Activated naive CD8-positive, alpha-beta T cell treated with anti-CD3 and anti-CD28 coated beads, Interleukin-2, amount 10 ng/mL, durations not matched to agents 7 days and 5 days (primary cell): ENCODE measurements around the gene PITX2. TPM values are rescaled to one million over a fixed set of nuclear protein-coding genes. Genes with fewer than 3 reads are reported as not detected.

Experiments used
- ATAC-seq: fragments of 150-1000 bp; cut with Tn5 transposase; one replicate; pipeline ENCODE4 v1.10.0; 2021; ENCODE audit warnings: low read depth, moderate library complexity
- POLR2A ChIA-PET: fragments of 350-600 bp; sonication (Branson Sonifier 250); formaldehyde crosslinking; loops from one replicate; lab custom pipeline; 2021; ENCODE audit warnings: antibody characterized with exemption; lab: Charles Lee
- DNase-seq: peaks from one replicate; pipeline ENCODE4 v3.0.0; 2021
- H3K27ac Mint-ChIP-seq: one replicate; pipeline ENCODE4 v1.8.0; 2022; ENCODE audit warnings: mild to moderate bottlenecking, mixed read lengths
- H3K27me3 Mint-ChIP-seq: one replicate; pipeline ENCODE4 v1.8.0; 2022; ENCODE audit warnings: mild to moderate bottlenecking, moderate library complexity, mixed read lengths
- H3K36me3 Mint-ChIP-seq: one replicate; pipeline ENCODE4 v1.8.0; 2021; ENCODE audit warnings: mild to moderate bottlenecking, mixed read lengths
- H3K4me1 Mint-ChIP-seq: one replicate; pipeline ENCODE4 v1.8.0; 2021; ENCODE audit warnings: mixed read lengths
- H3K4me3 Mint-ChIP-seq: one replicate; pipeline ENCODE4 v1.8.0; 2022; ENCODE audit warnings: mild to moderate bottlenecking, moderate library complexity, mixed read lengths
- H3K9me3 Mint-ChIP-seq: one replicate; pipeline ENCODE4 v1.8.0; 2021; ENCODE audit warnings: mixed read lengths
- total RNA-seq, 2 experiments: library from RNA; stranded (reverse); gene quantifications; one replicate each; pipeline ENCODE4 v1.2.3, GENCODE V29; 2021

PITX2 gene
- total RNA-seq, 2 experiments from 2014 or later: not detected

GRCh38 chr4:110616238-110617074 is 6.4 kb downstream of the PITX2 start:
- no peak for ATAC-seq
- peaks cover 3% of the 10 kb centered on the region for H3K9me3 Mint-ChIP-seq
- H3K4me3 Mint-ChIP-seq: no peak overlapping the region
- no peak for DNase-seq
- H3K36me3 Mint-ChIP-seq: peaks cover 6% of the 10 kb centered on the region
- H3K27ac Mint-ChIP-seq: no peak overlapping the region
- H3K4me1 Mint-ChIP-seq: peaks cover 4% of the 10 kb centered on the region
- H3K27me3 Mint-ChIP-seq: peaks cover 98% of the 10 kb centered on the region
- POLR2A ChIA-PET: no interaction called here

GRCh38 chr4:110615353-110616237 is 7.3 kb downstream of the PITX2 start:
- no peak for ATAC-seq
- peaks cover 6% of the 10 kb centered on the region for H3K36me3 Mint-ChIP-seq

GRCh38 chr4:110614976-110615352 is 7.9 kb downstream of the PITX2 start:
- H3K27me3 Mint-ChIP-seq: peaks cover 94% of the 10 kb centered on the region
- no peaks in the 10 kb centered on the region for H3K4me1 Mint-ChIP-seq
- no peak overlapping the region for H3K4me3 Mint-ChIP-seq
- POLR2A ChIA-PET: no interaction called here
- H3K27ac Mint-ChIP-seq: no peak overlapping the region
- H3K9me3 Mint-ChIP-seq: peaks cover 4% of the 10 kb centered on the region
- H3K36me3 Mint-ChIP-seq: peaks cover 5% of the 10 kb centered on the region
- ATAC-seq: no peak
- DNase-seq: no peak

More at GRCh38 chr4:110615353-110616237, 7.3 kb downstream of the PITX2 start:
- Mint-ChIP-seq H3K4me3 (no peak overlapping the region), H3K27ac (no peak overlapping the region), H3K4me1 (peaks cover 2% of the 10 kb centered on the region), H3K27me3 (peaks cover 95% of the 10 kb centered on the region), H3K9me3 (peaks cover 3% of the 10 kb centered on the region)
- DNase-seq: peak; percentile 30
- POLR2A ChIA-PET: no interaction called here

- no peak for ATAC-seq
Measured at GRCh38 chr4:110614173-110614963, 8.5 kb downstream of the PITX2 start.

GRCh38 chr4:110613745-110614144 is 9.1 kb downstream of the PITX2 start:
- H3K4me3 Mint-ChIP-seq: no peak overlapping the region
- no peak overlapping the region for H3K27ac Mint-ChIP-seq
- H3K9me3 Mint-ChIP-seq: peaks cover 1% of the 10 kb centered on the region
- ATAC-seq (no peak), DNase-seq (no peak)
- H3K36me3 Mint-ChIP-seq: peaks cover 2% of the 10 kb centered on the region
- no peaks in the 10 kb centered on the region for H3K4me1 Mint-ChIP-seq
- H3K27me3 Mint-ChIP-seq: peaks cover 92% of the 10 kb centered on the region
- POLR2A ChIA-PET: no interaction called here

More at GRCh38 chr4:110614173-110614963, 8.5 kb downstream of the PITX2 start:
- no peak for DNase-seq
- Mint-ChIP-seq H3K27me3 (peaks cover 92% of the 10 kb centered on the region), H3K27ac (no peak overlapping the region), H3K4me1 (no peaks in the 10 kb centered on the region), H3K4me3 (no peak overlapping the region), H3K36me3 (peaks cover 2% of the 10 kb centered on the region), H3K9me3 (peaks cover 3% of the 10 kb centered on the region)
- POLR2A ChIA-PET: no interaction called here

- H3K9me3 Mint-ChIP-seq: peaks cover 1% of the 10 kb centered on the region
- H3K27me3 Mint-ChIP-seq: peaks cover 91% of the 10 kb centered on the region
- ATAC-seq: no peak
- H3K4me3 Mint-ChIP-seq: no peak overlapping the region
- peaks cover 2% of the 10 kb centered on the region for H3K36me3 Mint-ChIP-seq
- H3K27ac Mint-ChIP-seq: peak overlapping the region; percentile 52
- H3K4me1 Mint-ChIP-seq: no peaks in the 10 kb centered on the region
- POLR2A ChIA-PET: no interaction called here
- no peak for DNase-seq
Measured at GRCh38 chr4:110612631-110613269, 10.1 kb downstream of the PITX2 start.

GRCh38 chr4:110611968-110612447 is 10.9 kb downstream of the PITX2 start:
- peaks cover 85% of the 10 kb centered on the region for H3K27me3 Mint-ChIP-seq
- H3K36me3 Mint-ChIP-seq: peaks cover 2% of the 10 kb centered on the region
- H3K9me3 Mint-ChIP-seq: peaks cover 1% of the 10 kb centered on the region
- H3K4me1 Mint-ChIP-seq: no peaks in the 10 kb centered on the region
- no peak overlapping the region for H3K4me3 Mint-ChIP-seq
- ATAC-seq: no peak
- POLR2A ChIA-PET: no interaction called here
- no peak for DNase-seq
- no peak overlapping the region for H3K27ac Mint-ChIP-seq

GRCh38 chr4:110610940-110611831 is 11.7 kb downstream of the PITX2 start:
- POLR2A ChIA-PET: no interaction called here
- Mint-ChIP-seq H3K4me3 (no peak overlapping the region), H3K27me3 (peaks cover 77% of the 10 kb centered on the region), H3K27ac (no peak overlapping the region), H3K9me3 (peaks cover 1% of the 10 kb centered on the region), H3K4me1 (no peaks in the 10 kb centered on the region), H3K36me3 (peaks cover 2% of the 10 kb centered on the region)
- DNase-seq (no peak), ATAC-seq (no peak)

- Mint-ChIP-seq H3K27ac (no peak overlapping the region), H3K27me3 (peaks cover 71% of the 10 kb centered on the region), H3K4me3 (no peak overlapping the region), H3K9me3 (peaks cover 1% of the 10 kb centered on the region), H3K36me3 (peaks cover 2% of the 10 kb centered on the region), H3K4me1 (no peaks in the 10 kb centered on the region)
- no peak for ATAC-seq
- POLR2A ChIA-PET: no interaction called here
- no peak for DNase-seq
Measured at GRCh38 chr4:110610620-110610939, 12.3 kb downstream of the PITX2 start.

GRCh38 chr4:110609044-110609750 is 13.7 kb downstream of the PITX2 start:
- no peaks in the 10 kb centered on the region for H3K4me1 Mint-ChIP-seq
- H3K36me3 Mint-ChIP-seq: no peaks in the 10 kb centered on the region
- H3K27ac Mint-ChIP-seq: no peak overlapping the region
- peaks cover 1% of the 10 kb centered on the region for H3K9me3 Mint-ChIP-seq
- DNase-seq: no peak
- H3K27me3 Mint-ChIP-seq: peaks cover 57% of the 10 kb centered on the region
- no peak overlapping the region for H3K4me3 Mint-ChIP-seq
- ATAC-seq: no peak
- POLR2A ChIA-PET: no interaction called here

GRCh38 chr4:110605077-110605476 is 17.8 kb downstream of the PITX2 start:
- no peak overlapping the region for H3K27ac Mint-ChIP-seq
- ATAC-seq (no peak), DNase-seq (no peak)
- H3K9me3 Mint-ChIP-seq: no peaks in the 10 kb centered on the region
- H3K4me3 Mint-ChIP-seq: no peak overlapping the region
- H3K36me3 Mint-ChIP-seq: no peaks in the 10 kb centered on the region
- H3K4me1 Mint-ChIP-seq: no peaks in the 10 kb centered on the region
- POLR2A ChIA-PET: no interaction called here
- H3K27me3 Mint-ChIP-seq: peaks cover 27% of the 10 kb centered on the region
